WTC11 (cell line): Measurements from ENCODE around the gene DAPK1. TPM values are rescaled to one million over a fixed set of nuclear protein-coding genes. Genes with fewer than 3 reads are reported as not detected.

ENCODE experiments used
- ATAC-seq: fragments of 200-7000 bp; cut with Tn5 transposase; 2 replicates; pipeline ENCODE4 v1.10.0; 2021; ENCODE audit warnings: mild to moderate bottlenecking, moderate library complexity
- CTCF ChIA-PET: fragments of 300-600 bp; sonication (Branson Sonifier 250); formaldehyde crosslinking; loops from one replicate; lab custom pipeline; 2021; ENCODE audit warnings: antibody characterized with exemption; lab: Charles Lee
- POLR2A ChIA-PET: fragments of 350-600 bp; sonication (Branson Sonifier 250); formaldehyde crosslinking; loops from one replicate; lab custom pipeline; 2021; ENCODE audit warnings: antibody characterized with exemption; lab: Charles Lee
- DNase-seq: peaks from one replicate; pipeline ENCODE4 v3.0.0; 2021; ENCODE audit warnings: low spot score
- H3K27ac Mint-ChIP-seq: 2 replicates; pipeline ENCODE4 v1.8.0; 2021; ENCODE audit warnings: mixed read lengths
- H3K27me3 Mint-ChIP-seq: 2 replicates; pipeline ENCODE4 v1.8.0; 2021; ENCODE audit warnings: low read depth, mild to moderate bottlenecking, moderate library complexity, mixed read lengths
- H3K36me3 Mint-ChIP-seq: 2 replicates; pipeline ENCODE4 v1.8.0; 2021; ENCODE audit warnings: mixed read lengths
- H3K4me1 Mint-ChIP-seq: 2 replicates; pipeline ENCODE4 v1.8.0; 2022; ENCODE audit warnings: mixed read lengths
- H3K4me3 Mint-ChIP-seq: 2 replicates; pipeline ENCODE4 v1.8.0; 2021; ENCODE audit warnings: mild to moderate bottlenecking, moderate library complexity, mixed read lengths
- H3K9me3 Mint-ChIP-seq: 2 replicates; pipeline ENCODE4 v1.8.0; 2021; ENCODE audit warnings: mixed read lengths
- CREB1 ChIP-seq: sonication (generic); formaldehyde crosslinking; IDR thresholded peaks from 2 replicates; pipeline ENCODE4 v1.8.0; 2023; ENCODE audit warnings: mild to moderate bottlenecking, missing genetic modification reagents
- GTF2I ChIP-seq: fragments of 250-450 bp; sonication (Bioruptor Pico); conservative IDR thresholded peaks from 2 replicates; pipeline ENCODE4 v1.4.0; 2021; ENCODE audit warnings: mild to moderate bottlenecking
- HMGA2 ChIP-seq: fragments of 250-450 bp; sonication (Bioruptor Pico); IDR thresholded peaks from 2 replicates; pipeline ENCODE4 v1.4.0; 2021; ENCODE audit warnings: mild to moderate bottlenecking, moderate library complexity
- NFYB ChIP-seq: sonication (generic); formaldehyde crosslinking; conservative IDR thresholded peaks from 2 replicates; pipeline ENCODE4 v1.8.0; 2022; ENCODE audit warnings: low read depth, missing genetic modification reagents
- PRRX2 ChIP-seq: fragments of 250-450 bp; sonication (Bioruptor Pico); IDR thresholded peaks from 2 replicates; pipeline ENCODE4 v1.8.0; 2021; ENCODE audit warnings: mild to moderate bottlenecking
- RELA ChIP-seq: sonication (generic); formaldehyde crosslinking; IDR thresholded peaks from 2 replicates; pipeline ENCODE4 v1.8.1; 2022; ENCODE audit warnings: missing genetic modification reagents, mild to moderate bottlenecking, borderline replicate concordance
- TEAD1 ChIP-seq: sonication (generic); formaldehyde crosslinking; IDR thresholded peaks from 2 replicates; pipeline ENCODE4 v1.8.0; 2022; ENCODE audit warnings: mild to moderate bottlenecking, missing genetic modification reagents
- ZBTB21 ChIP-seq: sonication (generic); formaldehyde crosslinking; IDR thresholded peaks from 2 replicates; pipeline ENCODE4 v1.8.1; 2023; ENCODE audit warnings: mild to moderate bottlenecking, missing genetic modification reagents, borderline replicate concordance
- ZNF423 ChIP-seq: fragments of 250-450 bp; sonication (Bioruptor Pico); IDR thresholded peaks from 2 replicates; pipeline ENCODE4 v2.1.2; 2022; ENCODE audit warnings: mild to moderate bottlenecking, moderate library complexity
- ZNF671 ChIP-seq: fragments of 250-450 bp; sonication (Bioruptor Pico); IDR thresholded peaks from 2 replicates; pipeline ENCODE4 v1.8.0; 2021; ENCODE audit warnings: mild to moderate bottlenecking
- total RNA-seq: library from RNA; stranded (reverse); gene quantifications from 3 replicates; pipeline ENCODE4 v1.2.3, GENCODE V29; 2021
- TF ChIP-seq, protein P1 (sequence below): sonication (generic); formaldehyde crosslinking; IDR thresholded peaks from 2 replicates; pipeline ENCODE4 v1.8.1; 2023; ENCODE audit warnings: mild to moderate bottlenecking, missing genetic modification reagents
- TF ChIP-seq, protein P2 (sequence below): sonication (generic); formaldehyde crosslinking; IDR thresholded peaks from 2 replicates; pipeline ENCODE4 v1.8.0; 2023; ENCODE audit warnings: missing genetic modification reagents, mild to moderate bottlenecking, borderline replicate concordance
- TF ChIP-seq, protein P3 (sequence below): sonication (generic); formaldehyde crosslinking; IDR thresholded peaks from 2 replicates; pipeline ENCODE4 v1.8.1; 2022; ENCODE audit warnings: low read depth, mild to moderate bottlenecking, moderate library complexity, missing genetic modification reagents, borderline replicate concordance
- TF ChIP-seq, protein P4 (sequence below): sonication (generic); formaldehyde crosslinking; conservative IDR thresholded peaks from 2 replicates; pipeline ENCODE4 v1.8.1; 2022; ENCODE audit warnings: mild to moderate bottlenecking, missing genetic modification reagents
- TF ChIP-seq, protein P5 (sequence below): sonication (generic); formaldehyde crosslinking; IDR thresholded peaks from 2 replicates; pipeline ENCODE4 v1.8.0; 2022; ENCODE audit warnings: mild to moderate bottlenecking, missing genetic modification reagents
- TF ChIP-seq, protein P6 (sequence below): fragments of 250-450 bp; sonication (Bioruptor Pico); IDR thresholded peaks from 2 replicates; pipeline ENCODE4 v1.9.0; 2021; ENCODE audit warnings: moderate library complexity, mild to moderate bottlenecking, inconsistent platforms, borderline replicate concordance
- TF ChIP-seq, protein P7 (sequence below): fragments of 250-450 bp; sonication (Bioruptor Pico); IDR thresholded peaks from 2 replicates; pipeline ENCODE4 v1.9.0; 2021; ENCODE audit warnings: mild to moderate bottlenecking
- TF ChIP-seq, protein P8 (sequence below): sonication (generic); formaldehyde crosslinking; IDR thresholded peaks from 2 replicates; pipeline ENCODE4 v1.8.1; 2023; ENCODE audit warnings: mild to moderate bottlenecking, missing genetic modification reagents, moderate library complexity
- TF ChIP-seq, protein P9 (sequence below): fragments of 250-450 bp; sonication (Bioruptor Pico); IDR thresholded peaks from 2 replicates; pipeline ENCODE4 v1.9.0; 2021; ENCODE audit warnings: mild to moderate bottlenecking

The DAPK1 gene
- total RNA-seq, 1 experiment from 2014 or later: 129 TPM

DNA sequence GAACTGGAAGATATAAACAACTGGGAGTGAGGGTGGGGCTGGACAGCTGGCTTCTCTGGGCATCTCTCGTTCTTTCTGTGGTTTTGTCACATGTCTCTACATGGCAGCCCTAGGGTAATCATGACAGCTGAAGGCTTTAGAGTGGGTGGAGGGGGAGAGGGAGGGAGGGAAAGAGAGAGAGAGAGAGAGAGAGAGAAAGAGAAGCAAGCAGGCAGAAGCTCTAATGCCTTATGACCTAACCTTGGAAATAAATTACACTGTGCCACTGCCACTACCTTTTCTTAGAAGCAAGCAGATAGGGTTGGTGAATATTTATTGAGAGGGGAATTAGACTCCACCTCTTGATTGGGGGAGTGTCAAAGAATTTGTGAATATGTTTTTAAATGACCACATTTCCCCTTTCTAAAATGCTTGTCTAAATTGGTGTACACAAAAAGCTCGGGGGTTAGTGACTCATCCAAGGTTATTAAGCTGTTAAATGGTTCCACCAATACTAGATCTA lies 2.6 kb upstream of the DAPK1 start (continued):
- TF ChIP-seq, protein P1, sequence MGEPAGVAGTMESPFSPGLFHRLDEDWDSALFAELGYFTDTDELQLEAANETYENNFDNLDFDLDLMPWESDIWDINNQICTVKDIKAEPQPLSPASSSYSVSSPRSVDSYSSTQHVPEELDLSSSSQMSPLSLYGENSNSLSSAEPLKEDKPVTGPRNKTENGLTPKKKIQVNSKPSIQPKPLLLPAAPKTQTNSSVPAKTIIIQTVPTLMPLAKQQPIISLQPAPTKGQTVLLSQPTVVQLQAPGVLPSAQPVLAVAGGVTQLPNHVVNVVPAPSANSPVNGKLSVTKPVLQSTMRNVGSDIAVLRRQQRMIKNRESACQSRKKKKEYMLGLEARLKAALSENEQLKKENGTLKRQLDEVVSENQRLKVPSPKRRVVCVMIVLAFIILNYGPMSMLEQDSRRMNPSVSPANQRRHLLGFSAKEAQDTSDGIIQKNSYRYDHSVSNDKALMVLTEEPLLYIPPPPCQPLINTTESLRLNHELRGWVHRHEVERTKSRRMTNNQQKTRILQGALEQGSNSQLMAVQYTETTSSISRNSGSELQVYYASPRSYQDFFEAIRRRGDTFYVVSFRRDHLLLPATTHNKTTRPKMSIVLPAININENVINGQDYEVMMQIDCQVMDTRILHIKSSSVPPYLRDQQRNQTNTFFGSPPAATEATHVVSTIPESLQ (CRISPR knock-in tag): no peak
- TF ChIP-seq, protein P2, sequence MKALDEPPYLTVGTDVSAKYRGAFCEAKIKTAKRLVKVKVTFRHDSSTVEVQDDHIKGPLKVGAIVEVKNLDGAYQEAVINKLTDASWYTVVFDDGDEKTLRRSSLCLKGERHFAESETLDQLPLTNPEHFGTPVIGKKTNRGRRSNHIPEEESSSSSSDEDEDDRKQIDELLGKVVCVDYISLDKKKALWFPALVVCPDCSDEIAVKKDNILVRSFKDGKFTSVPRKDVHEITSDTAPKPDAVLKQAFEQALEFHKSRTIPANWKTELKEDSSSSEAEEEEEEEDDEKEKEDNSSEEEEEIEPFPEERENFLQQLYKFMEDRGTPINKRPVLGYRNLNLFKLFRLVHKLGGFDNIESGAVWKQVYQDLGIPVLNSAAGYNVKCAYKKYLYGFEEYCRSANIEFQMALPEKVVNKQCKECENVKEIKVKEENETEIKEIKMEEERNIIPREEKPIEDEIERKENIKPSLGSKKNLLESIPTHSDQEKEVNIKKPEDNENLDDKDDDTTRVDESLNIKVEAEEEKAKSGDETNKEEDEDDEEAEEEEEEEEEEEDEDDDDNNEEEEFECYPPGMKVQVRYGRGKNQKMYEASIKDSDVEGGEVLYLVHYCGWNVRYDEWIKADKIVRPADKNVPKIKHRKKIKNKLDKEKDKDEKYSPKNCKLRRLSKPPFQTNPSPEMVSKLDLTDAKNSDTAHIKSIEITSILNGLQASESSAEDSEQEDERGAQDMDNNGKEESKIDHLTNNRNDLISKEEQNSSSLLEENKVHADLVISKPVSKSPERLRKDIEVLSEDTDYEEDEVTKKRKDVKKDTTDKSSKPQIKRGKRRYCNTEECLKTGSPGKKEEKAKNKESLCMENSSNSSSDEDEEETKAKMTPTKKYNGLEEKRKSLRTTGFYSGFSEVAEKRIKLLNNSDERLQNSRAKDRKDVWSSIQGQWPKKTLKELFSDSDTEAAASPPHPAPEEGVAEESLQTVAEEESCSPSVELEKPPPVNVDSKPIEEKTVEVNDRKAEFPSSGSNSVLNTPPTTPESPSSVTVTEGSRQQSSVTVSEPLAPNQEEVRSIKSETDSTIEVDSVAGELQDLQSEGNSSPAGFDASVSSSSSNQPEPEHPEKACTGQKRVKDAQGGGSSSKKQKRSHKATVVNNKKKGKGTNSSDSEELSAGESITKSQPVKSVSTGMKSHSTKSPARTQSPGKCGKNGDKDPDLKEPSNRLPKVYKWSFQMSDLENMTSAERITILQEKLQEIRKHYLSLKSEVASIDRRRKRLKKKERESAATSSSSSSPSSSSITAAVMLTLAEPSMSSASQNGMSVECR: no peak
- TF ChIP-seq, protein P3, sequence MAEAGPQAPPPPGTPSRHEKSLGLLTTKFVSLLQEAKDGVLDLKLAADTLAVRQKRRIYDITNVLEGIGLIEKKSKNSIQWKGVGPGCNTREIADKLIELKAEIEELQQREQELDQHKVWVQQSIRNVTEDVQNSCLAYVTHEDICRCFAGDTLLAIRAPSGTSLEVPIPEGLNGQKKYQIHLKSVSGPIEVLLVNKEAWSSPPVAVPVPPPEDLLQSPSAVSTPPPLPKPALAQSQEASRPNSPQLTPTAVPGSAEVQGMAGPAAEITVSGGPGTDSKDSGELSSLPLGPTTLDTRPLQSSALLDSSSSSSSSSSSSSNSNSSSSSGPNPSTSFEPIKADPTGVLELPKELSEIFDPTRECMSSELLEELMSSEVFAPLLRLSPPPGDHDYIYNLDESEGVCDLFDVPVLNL (CRISPR knock-in tag): no peak
- TF ChIP-seq, protein P4, sequence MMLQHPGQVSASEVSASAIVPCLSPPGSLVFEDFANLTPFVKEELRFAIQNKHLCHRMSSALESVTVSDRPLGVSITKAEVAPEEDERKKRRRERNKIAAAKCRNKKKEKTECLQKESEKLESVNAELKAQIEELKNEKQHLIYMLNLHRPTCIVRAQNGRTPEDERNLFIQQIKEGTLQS (CRISPR knock-in tag): no peak
- TF ChIP-seq HMGA2 (CRISPR knock-in tag) (no peak), TEAD1 (no peak), RELA (CRISPR knock-in tag) (no peak)
- TF ChIP-seq, protein P5, sequence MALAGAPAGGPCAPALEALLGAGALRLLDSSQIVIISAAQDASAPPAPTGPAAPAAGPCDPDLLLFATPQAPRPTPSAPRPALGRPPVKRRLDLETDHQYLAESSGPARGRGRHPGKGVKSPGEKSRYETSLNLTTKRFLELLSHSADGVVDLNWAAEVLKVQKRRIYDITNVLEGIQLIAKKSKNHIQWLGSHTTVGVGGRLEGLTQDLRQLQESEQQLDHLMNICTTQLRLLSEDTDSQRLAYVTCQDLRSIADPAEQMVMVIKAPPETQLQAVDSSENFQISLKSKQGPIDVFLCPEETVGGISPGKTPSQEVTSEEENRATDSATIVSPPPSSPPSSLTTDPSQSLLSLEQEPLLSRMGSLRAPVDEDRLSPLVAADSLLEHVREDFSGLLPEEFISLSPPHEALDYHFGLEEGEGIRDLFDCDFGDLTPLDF (CRISPR knock-in tag): no peak

DNA sequence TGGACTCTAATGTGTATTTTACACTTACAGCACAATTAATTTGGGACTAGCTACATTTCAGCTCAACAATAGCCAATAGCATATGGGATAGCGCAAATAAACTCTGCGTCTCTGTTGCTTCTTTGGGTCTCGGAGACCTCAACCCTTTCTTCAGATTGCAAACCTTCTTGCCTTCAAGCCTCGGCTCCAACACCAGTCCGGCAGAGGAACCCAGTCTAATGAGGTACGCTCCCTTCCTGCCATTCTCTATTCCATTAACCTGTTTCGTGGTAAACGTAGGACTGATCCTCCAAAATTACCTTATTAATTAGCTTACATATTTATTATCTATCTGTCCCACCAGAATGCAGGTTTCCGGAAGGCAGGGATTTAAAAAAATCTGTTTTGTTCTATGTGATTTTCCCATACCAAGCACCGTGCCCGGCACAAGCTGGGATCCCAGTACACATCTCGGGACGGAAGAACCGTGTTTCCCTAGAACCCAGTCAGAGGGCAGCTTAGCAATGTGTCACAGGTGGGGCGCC lies 525 bp upstream of the DAPK1 start:
- Mint-ChIP-seq H3K27ac (no peak overlapping the region), H3K36me3 (peaks cover 11% of the 10 kb centered on the region), H3K4me3 (peak overlapping the region; percentile 79), H3K4me1 (peaks cover 36% of the 10 kb centered on the region), H3K9me3 (no peaks in the 10 kb centered on the region), H3K27me3 (peaks cover 5% of the 10 kb centered on the region)
- POLR2A ChIA-PET: interaction anchor here (0.7 to 2.2 kb wide), 4 partner anchors 33 to 159 kb away, joined by 3 to 19 read pairs (median 3); no protein-coding TSS in a partner anchor
- CTCF ChIA-PET: interaction anchor here (0.9 to 4.1 kb wide), 12 partner anchors 19 to 187 kb away, joined by 3 to 39 read pairs (median 5); no protein-coding TSS in a partner anchor
- peak; percentile 31 for ATAC-seq
- DNase-seq: no peak
- TF ChIP-seq GTF2I (CRISPR knock-in tag): no peak
- no peak for TF ChIP-seq ZBTB21 (CRISPR knock-in tag)
- no peak for TF ChIP-seq PRRX2
- TF ChIP-seq, protein P6, sequence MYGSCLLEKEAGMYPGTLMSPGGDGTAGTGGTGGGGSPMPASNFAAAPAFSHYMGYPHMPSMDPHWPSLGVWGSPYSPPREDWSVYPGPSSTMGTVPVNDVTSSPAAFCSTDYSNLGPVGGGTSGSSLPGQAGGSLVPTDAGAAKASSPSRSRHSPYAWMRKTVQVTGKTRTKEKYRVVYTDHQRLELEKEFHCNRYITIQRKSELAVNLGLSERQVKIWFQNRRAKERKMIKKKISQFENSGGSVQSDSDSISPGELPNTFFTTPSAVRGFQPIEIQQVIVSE (CRISPR knock-in tag): no peak
- TF ChIP-seq, protein P7, sequence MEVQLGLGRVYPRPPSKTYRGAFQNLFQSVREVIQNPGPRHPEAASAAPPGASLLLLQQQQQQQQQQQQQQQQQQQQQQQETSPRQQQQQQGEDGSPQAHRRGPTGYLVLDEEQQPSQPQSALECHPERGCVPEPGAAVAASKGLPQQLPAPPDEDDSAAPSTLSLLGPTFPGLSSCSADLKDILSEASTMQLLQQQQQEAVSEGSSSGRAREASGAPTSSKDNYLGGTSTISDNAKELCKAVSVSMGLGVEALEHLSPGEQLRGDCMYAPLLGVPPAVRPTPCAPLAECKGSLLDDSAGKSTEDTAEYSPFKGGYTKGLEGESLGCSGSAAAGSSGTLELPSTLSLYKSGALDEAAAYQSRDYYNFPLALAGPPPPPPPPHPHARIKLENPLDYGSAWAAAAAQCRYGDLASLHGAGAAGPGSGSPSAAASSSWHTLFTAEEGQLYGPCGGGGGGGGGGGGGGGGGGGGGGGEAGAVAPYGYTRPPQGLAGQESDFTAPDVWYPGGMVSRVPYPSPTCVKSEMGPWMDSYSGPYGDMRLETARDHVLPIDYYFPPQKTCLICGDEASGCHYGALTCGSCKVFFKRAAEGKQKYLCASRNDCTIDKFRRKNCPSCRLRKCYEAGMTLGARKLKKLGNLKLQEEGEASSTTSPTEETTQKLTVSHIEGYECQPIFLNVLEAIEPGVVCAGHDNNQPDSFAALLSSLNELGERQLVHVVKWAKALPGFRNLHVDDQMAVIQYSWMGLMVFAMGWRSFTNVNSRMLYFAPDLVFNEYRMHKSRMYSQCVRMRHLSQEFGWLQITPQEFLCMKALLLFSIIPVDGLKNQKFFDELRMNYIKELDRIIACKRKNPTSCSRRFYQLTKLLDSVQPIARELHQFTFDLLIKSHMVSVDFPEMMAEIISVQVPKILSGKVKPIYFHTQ (CRISPR knock-in tag): no peak
- TF ChIP-seq CREB1: no peak
- TF ChIP-seq ZNF671 (CRISPR knock-in tag): no peak
- TF ChIP-seq NFYB (CRISPR knock-in tag): no peak
- TF ChIP-seq, protein P8, sequence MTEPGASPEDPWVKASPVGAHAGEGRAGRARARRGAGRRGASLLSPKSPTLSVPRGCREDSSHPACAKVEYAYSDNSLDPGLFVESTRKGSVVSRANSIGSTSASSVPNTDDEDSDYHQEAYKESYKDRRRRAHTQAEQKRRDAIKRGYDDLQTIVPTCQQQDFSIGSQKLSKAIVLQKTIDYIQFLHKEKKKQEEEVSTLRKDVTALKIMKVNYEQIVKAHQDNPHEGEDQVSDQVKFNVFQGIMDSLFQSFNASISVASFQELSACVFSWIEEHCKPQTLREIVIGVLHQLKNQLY (CRISPR knock-in tag): no peak
- TF ChIP-seq, protein P9, sequence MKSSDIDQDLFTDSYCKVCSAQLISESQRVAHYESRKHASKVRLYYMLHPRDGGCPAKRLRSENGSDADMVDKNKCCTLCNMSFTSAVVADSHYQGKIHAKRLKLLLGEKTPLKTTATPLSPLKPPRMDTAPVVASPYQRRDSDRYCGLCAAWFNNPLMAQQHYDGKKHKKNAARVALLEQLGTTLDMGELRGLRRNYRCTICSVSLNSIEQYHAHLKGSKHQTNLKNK (CRISPR knock-in tag): no peak
- no peak for TF ChIP-seq ZNF423 (CRISPR knock-in tag)
